Chondrocyte (in vitro differentiated cells): ENCODE results near the gene ADGRL3. TPM values are rescaled to one million over a fixed set of nuclear protein-coding genes. Genes with fewer than 3 reads are reported as not detected.
A peak's percentile ranks its signal among the peaks of the same experiment; 100 is the strongest.

Experiments
- DNase-seq: peaks from one replicate; pipeline ENCODE4 v3.0.0; 2021; ENCODE audit warnings: mixed read lengths, low spot score
- H3K27ac Mint-ChIP-seq: one replicate; pipeline ENCODE4 v1.8.0; 2021; ENCODE audit warnings: mild to moderate bottlenecking, moderate library complexity, mixed read lengths; ENCODE audit not compliant: unreplicated experiment
- H3K27me3 Mint-ChIP-seq: 2 replicates; pipeline ENCODE4 v1.8.0; 2021; ENCODE audit warnings: low read depth, mixed read lengths
- H3K36me3 Mint-ChIP-seq: 2 replicates; pipeline ENCODE4 v1.8.0; 2021; ENCODE audit warnings: low read depth, mixed read lengths
- H3K4me1 Mint-ChIP-seq: 2 replicates; pipeline ENCODE4 v1.8.0; 2021; ENCODE audit warnings: low read depth, mild to moderate bottlenecking, mixed read lengths
- H3K4me3 Mint-ChIP-seq: one replicate; pipeline ENCODE4 v1.8.0; 2021; ENCODE audit warnings: mild to moderate bottlenecking, moderate library complexity, mixed read lengths; ENCODE audit not compliant: unreplicated experiment
- H3K9me3 Mint-ChIP-seq: 2 replicates; pipeline ENCODE4 v1.8.0; 2021; ENCODE audit warnings: low read depth, mixed read lengths
- long read RNA-seq: library from polyadenylated mRNA; stranded (forward); transcript quantifications from one replicate; pipeline ENCODE4 v2.0.0, GENCODE V29; 2021
- total RNA-seq: library from RNA; stranded (reverse); gene quantifications from 3 replicates; pipeline ENCODE4 v1.2.1, GENCODE V29; 2021
- TF ChIP-seq, protein P1 (sequence below): fragments of 200-600 bp; sonication (generic); IDR thresholded peaks from 2 replicates; pipeline ENCODE4 v1.5.0; 2021; ENCODE audit warnings: antibody characterized with exemption, mild to moderate bottlenecking, moderate library complexity

ADGRL3 gene
- total RNA-seq, result 10.0 to 19.6 TPM (median 11.6 TPM) in 3 replicates
- long read RNA-seq, partial matches to known transcripts, result 0 of 2 reads
- long read RNA-seq, other reads (novel, unspliced or antisense), result 2 of 2 reads

- Mint-ChIP-seq H3K4me1 (peaks cover 35% of the 10 kb centered on the region), H3K9me3 (no peaks in the 10 kb centered on the region), H3K36me3 (peaks cover 1% of the 10 kb centered on the region), H3K27ac (peak within 1 kb of the TSS; percentile 89), H3K27me3 (peaks cover 12% of the 10 kb centered on the region), H3K4me3 (peak within 1 kb of the TSS; percentile 100)
- peak; percentile 93 for DNase-seq
- TF ChIP-seq, protein P1, sequence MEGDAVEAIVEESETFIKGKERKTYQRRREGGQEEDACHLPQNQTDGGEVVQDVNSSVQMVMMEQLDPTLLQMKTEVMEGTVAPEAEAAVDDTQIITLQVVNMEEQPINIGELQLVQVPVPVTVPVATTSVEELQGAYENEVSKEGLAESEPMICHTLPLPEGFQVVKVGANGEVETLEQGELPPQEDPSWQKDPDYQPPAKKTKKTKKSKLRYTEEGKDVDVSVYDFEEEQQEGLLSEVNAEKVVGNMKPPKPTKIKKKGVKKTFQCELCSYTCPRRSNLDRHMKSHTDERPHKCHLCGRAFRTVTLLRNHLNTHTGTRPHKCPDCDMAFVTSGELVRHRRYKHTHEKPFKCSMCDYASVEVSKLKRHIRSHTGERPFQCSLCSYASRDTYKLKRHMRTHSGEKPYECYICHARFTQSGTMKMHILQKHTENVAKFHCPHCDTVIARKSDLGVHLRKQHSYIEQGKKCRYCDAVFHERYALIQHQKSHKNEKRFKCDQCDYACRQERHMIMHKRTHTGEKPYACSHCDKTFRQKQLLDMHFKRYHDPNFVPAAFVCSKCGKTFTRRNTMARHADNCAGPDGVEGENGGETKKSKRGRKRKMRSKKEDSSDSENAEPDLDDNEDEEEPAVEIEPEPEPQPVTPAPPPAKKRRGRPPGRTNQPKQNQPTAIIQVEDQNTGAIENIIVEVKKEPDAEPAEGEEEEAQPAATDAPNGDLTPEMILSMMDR, result no peak
Observed at GRCh38 chr4:61200187-61200915, at the start of gene ADGRL3. Gene ADGRL3, plus strand, starts transcription at chr4:61200326.

GRCh38 chr4:61152433-61152832, 47.7 kb upstream of the ADGRL3 start:
- Mint-ChIP-seq H3K9me3 (no peaks in the 10 kb centered on the region), H3K4me1 (no peaks in the 10 kb centered on the region), H3K36me3 (no peaks in the 10 kb centered on the region), H3K27me3 (no peaks in the 10 kb centered on the region), H3K4me3 (no peak overlapping the region), H3K27ac (no peak overlapping the region)
- TF ChIP-seq, protein P1, result no peak
- no peak for DNase-seq

DNA sequence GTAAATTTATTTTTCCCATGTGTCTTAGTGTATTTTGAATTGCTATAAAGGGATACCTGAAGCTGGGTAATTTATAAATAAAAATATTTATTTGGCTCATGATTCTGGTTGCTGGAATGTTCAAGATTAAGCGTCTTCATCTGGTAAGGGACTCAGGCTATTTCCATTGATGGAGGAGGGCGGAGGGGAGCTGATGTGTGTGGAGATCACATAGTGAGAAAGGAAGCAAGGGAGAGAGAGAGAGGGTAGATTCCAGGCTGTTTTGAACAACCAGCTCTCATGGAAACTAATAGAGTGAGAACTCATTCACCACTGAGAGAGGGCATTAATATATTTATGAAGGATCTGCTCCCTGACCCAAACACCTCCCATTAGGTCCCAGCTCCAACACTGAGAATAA, 39.6 kb upstream of the ADGRL3 start:
- no peak overlapping the region for H3K27ac Mint-ChIP-seq
- DNase-seq, result no peak
- TF ChIP-seq, protein P1, result no peak

GRCh38 chr4:61162116-61162515, 38.0 kb upstream of the ADGRL3 start:
- H3K36me3 Mint-ChIP-seq, result no peaks in the 10 kb centered on the region
- peaks cover 4% of the 10 kb centered on the region for H3K9me3 Mint-ChIP-seq
- H3K4me3 Mint-ChIP-seq, result no peak overlapping the region
- no peak for DNase-seq
- H3K4me1 Mint-ChIP-seq, result peaks cover 4% of the 10 kb centered on the region
- TF ChIP-seq, protein P1, result no peak
- no peaks in the 10 kb centered on the region for H3K27me3 Mint-ChIP-seq
- no peak overlapping the region for H3K27ac Mint-ChIP-seq

More for the DNA sequence above, 39.6 kb upstream of the ADGRL3 start:
- peaks cover 4% of the 10 kb centered on the region for H3K9me3 Mint-ChIP-seq
- no peaks in the 10 kb centered on the region for H3K27me3 Mint-ChIP-seq
- peaks cover 4% of the 10 kb centered on the region for H3K4me1 Mint-ChIP-seq
- no peaks in the 10 kb centered on the region for H3K36me3 Mint-ChIP-seq
- no peak overlapping the region for H3K4me3 Mint-ChIP-seq

DNA sequence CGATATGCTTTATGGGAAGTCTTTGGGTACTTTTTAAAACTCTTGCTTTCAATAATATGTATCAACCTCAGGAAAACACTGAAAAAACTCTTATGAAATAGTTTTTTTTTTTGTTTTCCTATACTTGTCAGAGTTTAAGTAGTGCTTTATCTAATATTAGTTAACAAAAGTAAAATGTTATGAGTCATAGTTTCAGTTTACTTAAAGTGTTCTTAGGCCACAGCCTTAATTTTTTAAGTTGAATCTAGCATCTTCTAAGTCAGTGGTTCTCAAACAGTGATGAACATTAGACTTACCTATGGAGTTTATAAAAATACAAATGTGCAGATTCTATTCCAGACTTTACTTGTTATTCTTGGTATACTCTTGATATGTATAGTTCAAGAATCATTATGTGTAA, 26.3 kb upstream of the ADGRL3 start:
- peaks cover 8% of the 10 kb centered on the region for H3K9me3 Mint-ChIP-seq
- no peak for DNase-seq
- no peaks in the 10 kb centered on the region for H3K4me1 Mint-ChIP-seq

More for the DNA sequence above, 26.3 kb upstream of the ADGRL3 start:
- H3K27me3 Mint-ChIP-seq, result no peaks in the 10 kb centered on the region
- no peak overlapping the region for H3K4me3 Mint-ChIP-seq
- H3K27ac Mint-ChIP-seq, result no peak overlapping the region
- H3K36me3 Mint-ChIP-seq, result no peaks in the 10 kb centered on the region
- TF ChIP-seq, protein P1, result no peak
